Glomerular visceral epithelial cell (primary cell): ENCODE data around the gene GFRAL.
"Not testable (repeated sequence)": the region's sequence is repeated elsewhere in the genome, so short reads cannot be mapped to it uniquely, and the experiment has no call there.

ENCODE experiments used
- DNase-seq: peaks from one replicate; pipeline ENCODE4 v3.0.0-alpha.2; 2016; ENCODE audit errors: extremely low spot score

GFRAL gene, protein sequence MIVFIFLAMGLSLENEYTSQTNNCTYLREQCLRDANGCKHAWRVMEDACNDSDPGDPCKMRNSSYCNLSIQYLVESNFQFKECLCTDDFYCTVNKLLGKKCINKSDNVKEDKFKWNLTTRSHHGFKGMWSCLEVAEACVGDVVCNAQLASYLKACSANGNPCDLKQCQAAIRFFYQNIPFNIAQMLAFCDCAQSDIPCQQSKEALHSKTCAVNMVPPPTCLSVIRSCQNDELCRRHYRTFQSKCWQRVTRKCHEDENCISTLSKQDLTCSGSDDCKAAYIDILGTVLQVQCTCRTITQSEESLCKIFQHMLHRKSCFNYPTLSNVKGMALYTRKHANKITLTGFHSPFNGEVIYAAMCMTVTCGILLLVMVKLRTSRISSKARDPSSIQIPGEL

GRCh38 chr6:55327169-55327568 is at the start of gene GFRAL:
Gene GFRAL, plus strand, starts transcription at chr6:55327469. Its CDS starts 86 bp downstream, at chr6:55327555.
- DNase-seq, result no peak

DNA sequence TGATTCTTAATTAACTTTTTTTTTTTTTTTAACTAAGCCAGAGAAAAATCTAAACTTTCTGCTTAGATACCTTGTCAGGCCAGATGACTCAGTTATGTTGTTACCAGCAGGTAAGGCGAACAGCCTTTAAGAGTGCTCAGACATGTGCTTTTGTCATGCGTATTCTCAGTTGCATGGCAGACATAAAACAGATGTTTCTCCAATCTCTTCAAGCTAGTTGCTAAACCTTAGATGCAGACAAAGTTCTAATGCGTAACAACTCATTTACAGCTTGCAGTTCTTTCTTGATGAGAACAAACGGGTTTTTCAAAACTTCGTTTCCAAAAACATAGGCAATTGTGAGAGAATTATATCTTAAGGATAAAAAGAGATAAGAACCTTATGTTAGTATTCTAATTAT is 49.6 kb upstream of the GFRAL start:
- DNase-seq, result no peak

DNA sequence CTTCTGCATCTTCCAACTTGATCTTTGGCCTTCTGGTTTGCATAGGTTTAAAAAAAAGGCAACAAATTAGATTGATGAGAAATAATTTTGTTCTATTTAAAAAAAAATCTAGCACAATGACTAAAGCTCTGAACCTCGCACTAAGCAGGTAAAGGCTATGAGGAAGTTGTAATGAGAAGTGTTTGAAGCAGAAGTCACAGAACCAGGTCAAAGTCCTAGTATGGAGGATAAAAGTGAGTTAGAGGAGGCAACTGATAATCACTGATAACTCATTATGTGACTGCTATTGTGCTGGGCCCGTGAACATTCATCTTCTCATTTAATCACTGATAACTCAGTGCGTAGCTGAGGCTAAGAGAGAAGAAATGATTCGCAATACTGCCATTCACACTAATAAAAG is 46.1 kb upstream of the GFRAL start:
- no peak for DNase-seq

- DNase-seq, result no peak
Measured at GRCh38 chr6:55282115-55282514, 45.2 kb upstream of the GFRAL start.

GRCh38 chr6:55286824-55287223 is 40.4 kb upstream of the GFRAL start:
- DNase-seq, result no peak

- no peak for DNase-seq
Measured at GRCh38 chr6:55290736-55291135, 36.5 kb upstream of the GFRAL start.

- DNase-seq, result peak; percentile 3
Measured at GRCh38 chr6:55293116-55293515, 34.2 kb upstream of the GFRAL start.

GRCh38 chr6:55297214-55297613 is 30.1 kb upstream of the GFRAL start:
- DNase-seq, result not testable (repeated sequence)

DNA sequence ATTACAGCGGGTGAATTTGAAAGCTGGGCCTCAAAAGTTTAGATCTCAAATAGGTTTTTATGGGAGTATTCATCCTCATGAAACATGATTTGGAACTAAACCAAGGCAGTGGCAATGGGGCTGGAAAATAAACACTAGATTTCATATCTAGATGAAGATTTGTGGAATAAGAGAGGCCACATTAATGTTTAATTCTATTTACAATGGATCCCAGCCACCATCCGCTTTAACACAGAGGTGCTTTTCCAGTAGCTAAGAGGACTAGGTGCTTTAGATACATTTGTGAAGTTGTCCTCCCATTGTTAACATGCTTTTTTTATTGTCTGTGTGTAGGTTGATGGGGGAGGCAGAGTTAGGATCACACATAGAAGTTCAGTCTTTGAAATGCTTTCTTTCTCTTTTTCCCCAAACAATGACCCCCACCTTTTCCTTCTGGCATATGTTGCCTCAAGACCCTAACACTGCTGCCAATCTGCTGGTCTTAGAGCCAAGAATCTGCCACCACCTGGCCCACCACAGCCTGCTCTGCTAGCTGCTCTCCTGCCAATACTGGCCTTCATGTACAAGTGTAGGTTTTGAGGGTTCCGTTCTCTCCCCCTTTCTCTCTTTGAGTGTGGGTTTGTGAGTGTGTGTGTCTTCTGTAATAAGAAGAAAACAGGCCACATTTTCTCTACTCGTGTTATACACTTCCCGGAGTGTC is 27.8 kb upstream of the GFRAL start:
- no peak for DNase-seq

DNA sequence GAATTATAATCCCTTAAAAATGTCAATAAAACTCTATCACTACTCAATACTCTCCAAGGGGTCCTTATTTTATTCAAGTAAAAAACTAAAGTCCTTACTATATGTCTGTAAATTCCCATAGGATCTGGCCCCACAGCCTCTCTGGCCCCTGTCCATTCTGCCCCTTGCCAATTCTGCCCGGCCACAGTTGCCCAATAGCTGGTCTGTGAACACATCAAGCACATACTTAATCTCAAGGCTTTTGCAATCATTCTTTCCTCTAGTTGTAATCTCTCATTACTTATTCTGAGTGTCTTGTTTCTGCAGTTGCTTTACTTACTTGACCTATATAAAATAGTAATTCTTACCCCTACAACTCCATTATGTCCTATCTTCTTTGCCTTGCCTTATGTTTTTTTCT is 22.5 kb upstream of the GFRAL start:
- DNase-seq, result no peak

- no peak for DNase-seq
Measured at GRCh38 chr6:55319961-55320695, 7.1 kb upstream of the GFRAL start.

GRCh38 chr6:55320696-55321086 is 6.6 kb upstream of the GFRAL start:
- no peak for DNase-seq

GRCh38 chr6:55377150-55377549 is 49.9 kb downstream of the GFRAL start:
- DNase-seq, result no peak

DNA sequence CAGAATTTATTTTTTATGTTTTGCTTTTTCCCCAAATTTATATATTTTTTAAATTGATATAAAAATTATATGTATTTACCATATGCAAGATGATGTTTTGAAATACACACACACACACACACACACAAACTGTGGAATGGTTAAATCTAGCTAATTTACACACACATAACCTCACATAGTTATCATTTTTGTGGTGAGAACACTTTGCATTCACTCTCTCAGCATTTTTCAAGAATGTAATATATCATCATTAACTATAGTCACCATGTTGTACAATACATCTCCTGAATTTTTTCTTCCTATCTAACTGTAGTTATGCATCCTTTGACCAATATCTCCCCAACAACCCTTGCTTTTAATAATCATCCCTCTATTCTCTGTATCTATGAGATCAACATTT is 52.2 kb downstream of the GFRAL start:
- DNase-seq, result no peak

DNA sequence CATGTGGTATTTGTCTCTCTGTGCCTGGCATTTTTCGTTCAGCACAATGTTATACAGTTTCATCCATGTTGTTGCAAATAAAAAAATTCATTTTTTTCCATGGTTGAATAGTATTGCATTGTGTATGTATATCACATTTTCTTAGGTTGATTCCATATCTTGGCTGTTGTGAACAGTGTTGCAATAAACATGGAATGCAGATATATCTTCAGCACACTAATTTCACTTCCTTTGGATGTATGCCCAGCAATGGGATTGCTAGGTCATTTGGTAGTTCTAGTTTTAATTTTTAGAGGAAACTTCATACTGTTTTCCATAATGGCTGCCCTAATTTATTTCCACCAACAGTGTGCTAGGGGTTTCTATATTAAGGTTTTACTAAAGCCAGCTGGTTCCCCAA is 52.6 kb downstream of the GFRAL start:
- no peak for DNase-seq

GRCh38 chr6:55388211-55388610 is 60.9 kb downstream of the GFRAL start:
- peak; percentile 31 for DNase-seq

DNA sequence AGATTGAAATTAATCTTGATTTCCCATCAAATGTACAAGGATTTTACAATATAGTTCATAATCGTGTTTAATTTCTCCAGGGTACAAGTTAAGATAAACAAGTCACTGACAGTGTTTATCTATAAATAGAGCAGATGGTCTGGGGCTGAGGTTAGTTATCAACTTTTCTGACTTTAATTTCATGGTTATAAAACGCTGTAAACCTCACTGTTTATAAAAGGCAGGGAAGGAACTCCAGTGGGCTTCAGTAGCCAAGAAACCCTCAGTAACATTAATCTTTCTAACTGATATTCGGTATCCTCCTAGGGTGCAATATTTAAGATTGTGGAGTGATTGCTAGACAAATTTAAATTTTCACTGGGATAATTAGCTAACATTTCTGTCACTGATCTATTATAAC is 68.6 kb downstream of the GFRAL start:
- DNase-seq, result no peak

DNA sequence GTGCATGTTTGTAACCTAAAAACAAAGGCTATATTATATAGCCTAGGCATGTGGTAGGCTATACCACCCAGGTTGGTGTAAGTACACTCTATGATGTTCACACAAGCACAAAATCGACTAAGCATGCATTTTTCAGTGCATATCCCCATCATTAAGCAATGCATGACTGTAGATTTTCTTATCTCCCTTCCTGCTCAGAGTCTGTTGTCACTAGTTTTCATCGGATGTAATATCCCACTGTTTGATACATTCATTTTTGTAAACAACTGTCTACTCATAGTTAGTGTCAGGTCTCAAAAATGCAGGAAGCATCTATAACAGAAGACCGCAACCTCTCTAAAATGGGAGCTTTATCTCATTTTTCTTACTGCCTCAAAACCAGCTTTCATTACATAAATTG is 70.7 kb downstream of the GFRAL start:
- no peak for DNase-seq

DNA sequence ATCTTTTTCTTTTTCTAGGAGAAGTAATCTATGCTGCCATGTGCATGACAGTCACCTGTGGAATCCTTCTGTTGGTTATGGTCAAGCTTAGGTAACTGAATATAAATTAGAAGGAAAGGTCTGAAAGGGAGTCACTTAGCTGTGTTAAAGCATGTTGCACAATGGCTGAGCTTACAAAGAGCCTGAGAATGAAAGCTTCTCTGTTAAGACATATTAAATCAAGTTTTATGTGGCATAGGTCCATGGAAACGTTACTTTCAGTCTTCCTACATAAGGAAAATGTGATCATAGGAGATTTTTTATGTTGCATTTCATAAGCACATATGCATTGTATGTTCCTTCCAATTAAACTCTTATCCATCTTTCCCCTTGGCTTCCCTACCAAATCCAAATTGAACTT is 72.1 kb downstream of the GFRAL start:
- no peak for DNase-seq

DNA sequence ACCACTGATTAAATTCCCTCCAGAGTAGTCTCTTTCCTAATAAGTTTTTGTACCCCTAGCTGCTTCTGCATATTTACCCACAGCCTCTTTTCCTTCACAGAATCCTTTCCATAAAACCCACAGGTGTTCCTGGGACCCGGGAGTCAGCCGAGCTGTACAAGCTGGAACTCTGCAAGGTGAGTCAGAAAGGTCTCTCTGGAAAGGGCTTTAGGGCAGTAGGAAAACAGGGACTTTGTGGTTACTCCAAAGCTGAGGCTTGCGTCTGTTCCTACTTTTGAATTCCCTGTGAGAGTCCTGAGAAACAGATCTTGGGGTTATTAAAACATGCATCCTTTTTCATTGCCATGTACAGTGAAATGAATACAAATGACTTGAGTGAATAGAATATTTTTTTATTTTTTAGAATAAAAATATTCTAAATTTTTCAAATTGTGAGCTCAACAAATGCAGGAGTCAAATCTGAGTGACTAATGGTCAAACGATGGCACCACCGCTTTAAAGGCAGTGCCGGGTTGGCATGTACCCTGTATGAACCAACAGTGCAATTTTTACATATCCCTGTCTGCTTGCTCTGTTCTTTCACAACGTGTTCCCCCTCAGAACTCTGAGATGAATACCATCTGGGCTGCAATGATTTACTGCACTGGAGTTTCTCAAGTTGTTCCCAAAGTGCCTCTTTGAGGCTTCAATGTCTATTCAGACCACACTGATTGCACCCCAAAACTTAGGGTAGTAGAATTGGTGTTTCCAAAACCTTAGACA is 78.4 kb downstream of the GFRAL start:
- no peak for DNase-seq

- DNase-seq, result no peak
Measured at GRCh38 chr6:55410674-55411073, 83.4 kb downstream of the GFRAL start.

- no peak for DNase-seq
Measured at GRCh38 chr6:55423933-55424332, 96.7 kb downstream of the GFRAL start.
